ENCODE results near the gene CELF2. TPM values are rescaled to one million over a fixed set of nuclear protein-coding genes. Genes with fewer than 3 reads are reported as not detected.

The CELF2 gene
- total RNA-seq, 3 donors from 2014 or later (not counting 1 experiment from before 2014, with no cell fraction given), result 282 to 298 (median 295) TPM

GRCh38 chr10:11334436-11334835 lies 316.8 kb downstream of the CELF2 start:
- H3K4me3 ChIP-seq (ENCODE audit: low read length), result no peak overlapping the region
- no peak overlapping the region for H3K4me3 Mint-ChIP-seq
- intact Hi-C loops (cut with micrococcal nuclease), result no loop called here
- no peaks in the 10 kb centered on the region for H3K27me3 Mint-ChIP-seq (ENCODE audit: low read depth in 2 of 2)
- WGBS (ENCODE audit: insufficient coverage), result 54% methylated on average over 7 of the region's 8 CpGs
- peaks cover 5% of the 10 kb centered on the region for H3K4me1 ChIP-seq (ENCODE audit: control insufficient read depth, insufficient read depth, low read length)
- H3K9me3 ChIP-seq (ENCODE audit: control insufficient read depth, insufficient read depth, low read length), result no peaks in the 10 kb centered on the region
- no peak for ATAC-seq
- H3K27me3 ChIP-seq (ENCODE audit: control insufficient read depth, insufficient read depth, low read length), result no peaks in the 10 kb centered on the region
- H3K27ac Mint-ChIP-seq, result peak overlapping the region; percentile 83 to 92
- H3K36me3 Mint-ChIP-seq, result peaks cover 33% of the 10 kb centered on the region
- no peaks in the 10 kb centered on the region for H3K9me3 Mint-ChIP-seq
- DNase-seq, result no peak
- H3K4me1 Mint-ChIP-seq, result peaks cover 58 to 69% of the 10 kb centered on the region in 2 donors
- H3K27ac ChIP-seq (ENCODE audit: low read length), result no peak overlapping the region
- peaks cover 46% of the 10 kb centered on the region for H3K36me3 ChIP-seq (ENCODE audit: control insufficient read depth, insufficient read depth, low read length)
- no peak for TF ChIP-seq CTCF (IDR thresholded peaks at IDR 0.05)

GRCh38 chr10:11335167-11335652 lies 317.5 kb downstream of the CELF2 start:
- ATAC-seq (peak in 1 of 3 donors; percentile 22), DNase-seq (no peak)
- TF ChIP-seq CTCF (IDR thresholded peaks at IDR 0.05), result no peak
- WGBS (ENCODE audit: insufficient coverage), result 53% methylated on average over 10 of the region's 12 CpGs
- Histone ChIP-seq H3K9me3 (ENCODE audit: control insufficient read depth, insufficient read depth, low read length) (no peaks in the 10 kb centered on the region), H3K27me3 (ENCODE audit: control insufficient read depth, insufficient read depth, low read length) (no peaks in the 10 kb centered on the region), H3K4me1 (ENCODE audit: control insufficient read depth, insufficient read depth, low read length) (peaks cover 5% of the 10 kb centered on the region), H3K36me3 (ENCODE audit: control insufficient read depth, insufficient read depth, low read length) (peaks cover 40% of the 10 kb centered on the region), H3K4me3 (ENCODE audit: low read length) (no peak overlapping the region), H3K27ac (ENCODE audit: low read length) (no peak overlapping the region)
- H3K36me3 Mint-ChIP-seq, result peaks cover 28% of the 10 kb centered on the region
- peaks cover 54 to 65% of the 10 kb centered on the region in 2 donors for H3K4me1 Mint-ChIP-seq
- intact Hi-C loops (cut with micrococcal nuclease), result no loop called here
- no peaks in the 10 kb centered on the region for H3K27me3 Mint-ChIP-seq (ENCODE audit: low read depth in 2 of 2)
- H3K27ac Mint-ChIP-seq, result peak overlapping the region; percentile 83 to 92
- H3K4me3 Mint-ChIP-seq, result peak overlapping the region; percentile 42
- H3K9me3 Mint-ChIP-seq, result no peaks in the 10 kb centered on the region

- H3K4me3 ChIP-seq (ENCODE audit: low read length), result no peak overlapping the region
- peaks cover 5% of the 10 kb centered on the region for H3K4me1 ChIP-seq (ENCODE audit: control insufficient read depth, insufficient read depth, low read length)
- DNase-seq, result no peak
- Mint-ChIP-seq H3K9me3 (no peaks in the 10 kb centered on the region), H3K27me3 (ENCODE audit: low read depth in 2 of 2) (no peaks in the 10 kb centered on the region), H3K27ac (peak overlapping the region; percentile 83 to 92), H3K4me3 (no peak overlapping the region), H3K4me1 (peaks cover 54 to 60% of the 10 kb centered on the region in 2 donors), H3K36me3 (peaks cover 23% of the 10 kb centered on the region)
- no peak overlapping the region for H3K27ac ChIP-seq (ENCODE audit: low read length)
- intact Hi-C loops (cut with micrococcal nuclease), result no loop called here
- no peaks in the 10 kb centered on the region for H3K27me3 ChIP-seq (ENCODE audit: control insufficient read depth, insufficient read depth, low read length)
- WGBS (ENCODE audit: insufficient coverage), result 97% methylated on average over 10 of the region's 12 CpGs
- ATAC-seq, result peak in 1 of 3 donors; percentile 43
- H3K36me3 ChIP-seq (ENCODE audit: control insufficient read depth, insufficient read depth, low read length), result peaks cover 33% of the 10 kb centered on the region
- TF ChIP-seq CTCF (IDR thresholded peaks at IDR 0.05), result no peak
- no peaks in the 10 kb centered on the region for H3K9me3 ChIP-seq (ENCODE audit: control insufficient read depth, insufficient read depth, low read length)
Observed at GRCh38 chr10:11335881-11336430, 318.3 kb downstream of the CELF2 start.

GRCh38 chr10:11336722-11337162 lies 319.1 kb downstream of the CELF2 start:
- peak overlapping the region; percentile 83 to 92 for H3K27ac Mint-ChIP-seq
- Histone ChIP-seq H3K27me3 (ENCODE audit: control insufficient read depth, insufficient read depth, low read length) (no peaks in the 10 kb centered on the region), H3K4me1 (ENCODE audit: control insufficient read depth, insufficient read depth, low read length) (peaks cover 5% of the 10 kb centered on the region), H3K9me3 (ENCODE audit: control insufficient read depth, insufficient read depth, low read length) (no peaks in the 10 kb centered on the region), H3K36me3 (ENCODE audit: control insufficient read depth, insufficient read depth, low read length) (peaks cover 29% of the 10 kb centered on the region), H3K27ac (ENCODE audit: low read length) (no peak overlapping the region), H3K4me3 (ENCODE audit: low read length) (no peak overlapping the region)
- DNase-seq (no peak), ATAC-seq (no peak)
- H3K27me3 Mint-ChIP-seq (ENCODE audit: low read depth in 2 of 2), result no peaks in the 10 kb centered on the region
- peaks cover 54 to 63% of the 10 kb centered on the region in 2 donors for H3K4me1 Mint-ChIP-seq
- peaks cover 20% of the 10 kb centered on the region for H3K36me3 Mint-ChIP-seq
- WGBS (ENCODE audit: insufficient coverage), result 96% methylated on average over 8 of the region's 8 CpGs
- no peak for TF ChIP-seq CTCF (IDR thresholded peaks at IDR 0.05)
- intact Hi-C loops (cut with micrococcal nuclease), result no loop called here
- H3K9me3 Mint-ChIP-seq, result no peaks in the 10 kb centered on the region
- no peak overlapping the region for H3K4me3 Mint-ChIP-seq
